ENCODE measurements around the gene PTCD1.

- TF ChIP-seq CTCF (IDR thresholded peaks at IDR 0.05) (no peak), ESRRA (CRISPR knock-in tag; IDR thresholded peaks at IDR 0.05; ENCODE audit: borderline replicate concordance) (no peak), MAX (CRISPR knock-in tag; IDR thresholded peaks at IDR 0.05) (no peak), ATF2 (CRISPR knock-in tag; IDR thresholded peaks at IDR 0.05; ENCODE audit: borderline replicate concordance, low read depth) (no peak), HMGXB4 (CRISPR knock-in tag; IDR thresholded peaks at IDR 0.05) (no peak)
Observed at GRCh38 chr7:99369767-99370391, 68.7 kb downstream of the PTCD1 start.

Data from WTC11 (cell line).